ENCODE data around the gene ACOX2.

Gene ACOX2

GRCh38 chr3:58566398-58567250 lies 29.6 kb upstream of the ACOX2 start:
- DNase-seq, result no peak

- DNase-seq, result no peak
These were observed 28.8 kb upstream of the ACOX2 start for GRCh38 chr3:58565621-58566397.

- no peak for DNase-seq
These were observed 27.6 kb upstream of the ACOX2 start for GRCh38 chr3:58564456-58565160.

- DNase-seq, result no peak
These were observed 27.1 kb upstream of the ACOX2 start for GRCh38 chr3:58564054-58564453.

- no peak for DNase-seq
These were observed 26.5 kb upstream of the ACOX2 start for GRCh38 chr3:58563386-58564035.

GRCh38 chr3:58562498-58562897 lies 25.5 kb upstream of the ACOX2 start:
- DNase-seq, result no peak

GRCh38 chr3:58560771-58561311 lies 23.9 kb upstream of the ACOX2 start:
- no peak for DNase-seq

GRCh38 chr3:58559586-58559985 lies 22.6 kb upstream of the ACOX2 start:
- DNase-seq, result no peak

- DNase-seq, result no peak
These were observed 20.5 kb upstream of the ACOX2 start for GRCh38 chr3:58557491-58557890.

GRCh38 chr3:58556761-58557221 lies 19.8 kb upstream of the ACOX2 start:
- no peak for DNase-seq

GRCh38 chr3:58556001-58556400 lies 19.0 kb upstream of the ACOX2 start:
- no peak for DNase-seq

GRCh38 chr3:58555203-58555602 lies 18.2 kb upstream of the ACOX2 start:
- DNase-seq, result no peak

GRCh38 chr3:58553003-58553402 lies 16.0 kb upstream of the ACOX2 start:
- no peak for DNase-seq

GRCh38 chr3:58551636-58552180 lies 14.7 kb upstream of the ACOX2 start:
- no peak for DNase-seq

GRCh38 chr3:58544541-58544940 lies 7.6 kb upstream of the ACOX2 start:
- DNase-seq, result no peak

- no peak for DNase-seq
These were observed 3.3 kb upstream of the ACOX2 start for GRCh38 chr3:58540176-58540858.

GRCh38 chr3:58539626-58540025 lies 2.6 kb upstream of the ACOX2 start:
- no peak for DNase-seq

GRCh38 chr3:58537412-58538301 lies 667 bp upstream of the ACOX2 start:
- peak in 1 of 3 donors; percentile 29 for DNase-seq

- DNase-seq, result no peak
These were observed 1.2 kb downstream of the ACOX2 start for GRCh38 chr3:58535531-58536500.
